T-helper 2 cell treated with Interferon-gamma antibody and Interleukin-4, amounts not matched to agents 100 ng/mL and 5 ng/mL, for 36 hours (primary cell): ENCODE results near the gene VPREB1. TPM values are rescaled to one million over a fixed set of nuclear protein-coding genes. Genes with fewer than 3 reads are reported as not detected.

Source experiments
- intact Hi-C: fragments of 100-400 bp; cut with micrococcal nuclease; formaldehyde crosslinking; loops from one replicate; pipeline ENCODE4 v1.15.1; 2023
- total RNA-seq: library from RNA; stranded (reverse); gene quantifications from 2 replicates; pipeline ENCODE4 v1.2.3, GENCODE V29; 2022

VPREB1 gene, protein sequence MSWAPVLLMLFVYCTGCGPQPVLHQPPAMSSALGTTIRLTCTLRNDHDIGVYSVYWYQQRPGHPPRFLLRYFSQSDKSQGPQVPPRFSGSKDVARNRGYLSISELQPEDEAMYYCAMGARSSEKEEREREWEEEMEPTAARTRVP
- not detected in 2 replicates for total RNA-seq

DNA sequence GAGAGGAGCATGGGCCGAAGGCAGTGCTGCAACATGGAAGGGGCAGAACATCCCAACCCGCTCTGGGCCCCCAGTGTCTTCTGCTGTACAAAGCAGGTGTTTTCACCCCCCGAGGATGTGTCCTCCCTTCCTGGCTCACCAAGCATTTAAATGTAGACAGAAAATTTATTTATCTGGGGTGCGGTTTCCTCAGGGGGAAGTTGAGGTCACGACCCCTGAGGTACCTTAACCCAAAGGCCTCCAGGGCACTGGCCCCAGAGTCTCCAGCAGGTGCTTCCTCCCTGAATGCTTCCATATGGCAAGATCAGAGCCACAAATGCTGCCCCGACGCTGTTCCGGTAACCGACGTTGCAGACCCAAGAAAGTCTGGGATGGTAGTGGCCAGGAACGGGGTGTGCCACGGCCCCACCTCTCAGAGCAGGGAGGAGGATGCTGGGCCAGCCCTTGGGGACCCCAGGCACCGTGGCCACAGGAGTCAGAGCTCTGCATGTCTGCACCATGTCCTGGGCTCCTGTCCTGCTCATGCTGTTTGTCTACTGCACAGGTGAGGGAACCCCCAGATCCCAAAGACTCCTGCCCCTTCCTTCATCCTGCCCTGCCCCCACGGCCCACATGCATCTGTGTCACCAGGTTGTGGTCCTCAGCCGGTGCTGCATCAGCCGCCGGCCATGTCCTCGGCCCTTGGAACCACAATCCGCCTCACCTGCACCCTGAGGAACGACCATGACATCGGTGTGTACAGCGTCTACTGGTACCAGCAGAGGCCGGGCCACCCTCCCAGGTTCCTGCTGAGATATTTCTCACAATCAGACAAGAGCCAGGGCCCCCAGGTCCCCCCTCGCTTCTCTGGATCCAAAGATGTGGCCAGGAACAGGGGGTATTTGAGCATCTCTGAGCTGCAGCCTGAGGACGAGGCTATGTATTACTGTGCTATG, at the start of gene VPREB1:
VPREB1 (plus strand) TSS at position 471 of the 935 bp plus-strand sequence; CDS start at position 499, 28 bp downstream.
- intact Hi-C loops, result no loop called here

DNA sequence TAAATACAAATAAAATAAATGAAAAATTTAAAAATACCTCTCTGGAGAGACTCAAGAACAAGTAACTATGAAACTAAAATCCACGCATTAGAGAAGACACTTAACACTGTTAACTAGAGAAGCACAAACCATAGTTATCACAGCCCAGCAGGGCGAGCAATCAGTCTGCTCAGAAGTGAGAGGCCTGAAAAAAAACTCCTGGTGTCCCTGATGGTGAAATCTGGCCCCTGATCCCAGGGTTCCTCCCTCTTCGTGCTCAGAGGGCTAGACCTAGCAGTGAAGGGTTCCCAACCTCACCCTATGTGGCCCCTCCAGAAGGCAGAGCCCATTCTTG, 49.7 kb upstream of the VPREB1 start:
- intact Hi-C loops, result no loop called here

DNA sequence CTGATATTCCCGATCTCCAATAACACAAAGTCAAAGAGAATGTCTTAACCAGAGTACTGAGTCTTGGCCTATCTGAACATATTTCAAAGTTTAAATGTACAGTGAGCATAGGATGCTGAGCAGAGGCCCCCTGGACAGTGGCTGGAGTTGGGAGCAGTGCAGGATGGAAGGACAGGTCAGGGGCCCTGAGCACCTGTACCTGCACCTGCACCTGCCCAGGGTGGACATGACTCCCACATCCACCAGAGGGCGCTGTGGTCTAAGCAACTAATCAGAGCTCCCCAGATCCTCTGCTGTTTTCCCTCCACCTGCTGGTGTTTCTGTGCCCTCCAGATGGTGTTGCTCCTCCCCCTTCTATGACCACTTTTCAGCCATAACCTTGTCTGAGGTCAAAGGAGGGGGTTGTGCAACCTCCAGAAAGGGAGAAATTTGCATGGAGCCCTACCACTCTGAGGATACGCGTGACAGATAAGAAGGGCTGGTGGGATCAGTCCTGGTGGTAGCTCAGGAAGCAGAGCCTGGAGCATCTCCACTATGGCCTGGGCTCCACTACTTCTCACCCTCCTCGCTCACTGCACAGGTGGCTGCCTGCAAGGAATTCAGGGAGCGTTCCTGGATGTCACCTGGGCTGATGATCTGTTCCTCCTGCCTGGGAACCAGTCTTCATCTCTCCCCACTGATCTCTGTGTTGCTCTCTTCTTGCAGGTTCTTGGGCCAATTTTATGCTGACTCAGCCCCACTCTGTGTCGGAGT, 49.1 kb upstream of the VPREB1 start:
- intact Hi-C loops, result no loop called here

DNA sequence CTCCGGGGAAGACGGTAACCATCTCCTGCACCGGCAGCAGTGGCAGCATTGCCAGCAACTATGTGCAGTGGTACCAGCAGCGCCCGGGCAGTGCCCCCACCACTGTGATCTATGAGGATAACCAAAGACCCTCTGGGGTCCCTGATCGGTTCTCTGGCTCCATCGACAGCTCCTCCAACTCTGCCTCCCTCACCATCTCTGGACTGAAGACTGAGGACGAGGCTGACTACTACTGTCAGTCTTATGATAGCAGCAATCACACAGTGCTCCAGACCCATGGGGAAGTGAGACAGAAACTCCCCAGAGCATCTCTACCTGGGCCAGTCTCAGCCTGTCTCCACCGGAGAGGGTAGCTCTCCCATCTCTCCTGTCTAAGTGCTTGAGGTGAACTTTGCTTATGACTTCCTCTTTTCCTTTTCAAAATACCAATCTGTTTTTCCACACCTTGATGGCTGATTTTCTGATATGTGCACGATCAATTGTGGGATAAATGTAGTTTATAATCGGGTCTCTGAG, 48.5 kb upstream of the VPREB1 start:
- intact Hi-C loops, result no loop called here

DNA sequence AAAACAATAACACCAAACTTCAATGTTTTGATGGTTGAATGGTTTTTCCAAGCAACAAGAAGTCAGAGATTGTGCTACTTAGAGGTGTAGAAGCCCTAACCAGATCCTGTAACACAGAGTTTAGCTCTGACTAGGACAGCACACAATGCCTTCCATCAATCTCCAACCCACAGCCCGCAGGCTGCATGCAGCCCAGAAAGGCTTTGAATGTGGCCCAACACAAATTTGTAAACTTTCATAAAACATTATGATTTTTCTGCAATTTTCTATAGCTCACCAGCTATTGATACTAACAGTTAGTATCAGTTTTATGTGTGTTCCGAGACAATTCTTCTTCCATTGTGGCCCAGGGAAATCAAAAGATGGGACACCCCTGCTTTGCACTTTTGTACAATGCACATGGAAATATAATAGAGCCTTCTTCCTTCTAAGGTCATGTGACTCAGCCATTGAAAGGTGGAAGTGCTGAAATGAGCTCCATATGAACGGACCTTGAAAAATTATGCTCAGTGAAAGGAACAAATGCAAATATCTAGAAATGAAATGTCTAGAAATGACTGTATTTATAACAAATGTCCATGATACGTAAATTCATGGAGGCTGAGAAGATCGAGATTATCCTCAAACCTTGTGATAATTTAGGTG, 47.6 kb upstream of the VPREB1 start:
- intact Hi-C loops, result no loop called here

DNA sequence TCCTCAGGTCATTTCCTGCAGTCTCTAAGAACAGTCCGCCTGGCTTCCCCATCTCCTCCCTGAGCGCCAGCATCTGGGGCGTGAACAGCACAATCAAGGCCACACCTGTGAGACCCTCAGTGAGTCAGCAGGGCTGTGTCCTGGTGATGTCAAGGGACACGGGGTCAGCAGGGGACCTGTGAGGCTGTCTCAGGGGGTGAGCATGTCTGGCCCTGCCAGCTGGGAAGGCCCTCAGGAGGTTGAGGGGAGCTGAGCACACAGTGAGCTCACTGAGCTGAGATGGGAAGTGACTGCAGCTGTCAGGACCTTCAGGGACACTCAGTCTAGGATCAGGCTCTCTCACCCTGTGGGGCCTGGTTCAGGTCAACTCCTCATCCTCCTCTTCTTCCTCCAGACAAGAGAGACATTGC, 46.6 kb upstream of the VPREB1 start:
- intact Hi-C loops, result no loop called here

DNA sequence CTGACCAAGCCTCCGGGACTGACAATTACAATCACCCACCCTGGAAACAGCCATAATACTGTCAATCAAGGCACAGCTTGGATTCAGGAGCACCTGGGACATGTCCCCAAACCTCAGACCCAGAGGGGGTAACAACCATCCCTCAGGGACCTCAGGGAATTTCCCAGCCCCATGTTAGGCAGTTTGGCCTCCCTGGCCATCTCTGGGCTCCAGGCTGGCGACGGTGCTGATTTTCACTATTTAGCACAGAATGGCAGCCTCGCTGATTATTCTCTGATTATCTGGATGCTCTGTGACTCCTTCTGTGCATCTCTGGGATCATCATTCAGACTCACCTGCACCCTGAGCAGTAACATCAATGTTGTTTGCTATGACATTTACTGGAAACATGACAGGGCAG, 45.8 kb upstream of the VPREB1 start:
- intact Hi-C loops, result no loop called here

DNA sequence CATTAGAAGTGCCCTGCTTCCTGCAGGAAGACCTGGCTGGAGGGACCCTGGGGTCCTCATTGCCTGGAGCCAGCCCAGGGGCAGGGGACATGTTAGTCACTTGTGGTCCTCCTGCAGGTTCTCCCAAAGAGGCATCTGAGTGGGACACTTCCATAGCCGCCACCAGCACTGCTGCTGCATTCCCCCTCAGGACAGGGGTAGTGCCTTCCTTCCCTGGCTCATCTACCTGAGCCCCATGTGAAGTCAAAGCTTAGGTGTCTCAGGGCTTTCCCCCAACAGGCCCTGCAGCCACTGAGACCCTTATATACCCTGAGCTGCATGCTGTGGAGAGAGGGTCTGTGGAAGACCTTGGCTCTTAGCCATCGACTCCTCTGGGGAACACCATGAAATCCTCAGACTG, 45.0 kb upstream of the VPREB1 start:
- intact Hi-C loops, result loop anchor here (10.0 kb wide), 2 partner anchors 125 to 225 kb away; no protein-coding TSS in a partner anchor

DNA sequence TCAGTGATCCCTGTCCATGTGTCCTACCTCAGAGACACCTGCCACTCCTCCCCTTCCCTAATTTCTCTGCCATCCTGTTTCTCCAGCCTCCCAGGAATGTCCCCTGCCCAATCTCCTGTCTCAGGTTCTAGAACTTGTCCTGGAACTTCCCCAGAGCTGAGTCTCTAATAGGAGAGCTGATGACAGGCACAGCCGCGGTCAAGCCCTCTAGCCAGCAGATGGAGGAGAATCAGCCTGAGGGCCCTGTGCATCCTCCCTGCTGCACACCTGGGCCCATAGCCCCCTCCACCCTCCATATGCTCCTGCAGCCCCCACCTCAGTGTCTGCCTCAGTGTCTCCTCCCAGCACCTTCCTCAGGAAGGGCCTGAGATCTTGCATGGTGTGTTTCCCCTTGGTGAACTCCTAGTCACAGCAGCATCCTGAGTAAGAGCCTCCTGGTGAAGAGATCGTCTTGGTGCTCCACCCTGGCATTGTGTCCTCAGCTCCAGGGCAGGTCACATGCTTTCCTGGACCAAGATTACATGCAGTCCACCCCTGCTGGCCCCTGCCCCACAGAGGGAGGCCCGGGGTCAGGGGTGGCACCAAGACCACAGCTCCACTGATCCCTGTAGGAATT, 43.9 kb upstream of the VPREB1 start:
- intact Hi-C loops, result loop anchor here (10.0 kb wide), 2 partner anchors 124 to 224 kb away; no protein-coding TSS in a partner anchor

DNA sequence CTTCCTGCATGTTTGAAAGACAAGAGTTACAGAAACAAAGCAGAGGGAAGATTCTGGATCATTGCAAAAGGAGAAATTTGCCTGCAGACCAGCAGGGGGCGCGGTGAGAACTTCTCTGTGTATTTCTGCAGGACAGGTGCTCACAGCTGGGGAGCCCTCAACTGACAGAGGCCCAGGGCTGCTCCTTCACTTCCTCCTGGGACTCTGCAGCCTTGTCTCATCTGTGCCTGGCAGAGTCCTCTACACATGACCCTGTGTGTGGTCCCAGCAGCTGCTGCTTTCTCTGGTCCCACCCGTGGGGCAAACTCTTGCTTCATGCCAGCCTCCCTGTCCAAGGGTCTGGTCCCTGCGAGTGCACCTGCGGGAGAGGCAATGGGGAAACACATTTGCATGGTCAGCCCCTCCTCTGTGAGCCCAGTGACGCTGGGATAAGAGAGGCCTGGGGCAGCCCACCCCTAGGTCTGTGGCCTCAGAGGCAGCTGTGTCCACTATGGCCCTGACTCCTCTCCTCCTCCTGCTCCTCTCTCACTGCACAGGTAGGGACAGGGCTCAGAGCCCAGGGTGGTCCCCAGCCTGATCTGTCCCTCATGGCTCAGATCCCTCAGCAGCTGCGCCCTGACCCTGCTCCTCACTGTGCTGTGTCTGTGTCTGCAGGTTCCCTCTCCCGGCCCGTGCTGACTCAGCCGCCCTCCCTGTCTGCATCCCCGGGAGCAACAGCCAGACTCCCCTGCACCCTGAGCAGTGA, 43.2 kb upstream of the VPREB1 start:
- intact Hi-C loops, result loop anchor here (10.0 kb wide), 2 partner anchors 123 to 223 kb away; no protein-coding TSS in a partner anchor

DNA sequence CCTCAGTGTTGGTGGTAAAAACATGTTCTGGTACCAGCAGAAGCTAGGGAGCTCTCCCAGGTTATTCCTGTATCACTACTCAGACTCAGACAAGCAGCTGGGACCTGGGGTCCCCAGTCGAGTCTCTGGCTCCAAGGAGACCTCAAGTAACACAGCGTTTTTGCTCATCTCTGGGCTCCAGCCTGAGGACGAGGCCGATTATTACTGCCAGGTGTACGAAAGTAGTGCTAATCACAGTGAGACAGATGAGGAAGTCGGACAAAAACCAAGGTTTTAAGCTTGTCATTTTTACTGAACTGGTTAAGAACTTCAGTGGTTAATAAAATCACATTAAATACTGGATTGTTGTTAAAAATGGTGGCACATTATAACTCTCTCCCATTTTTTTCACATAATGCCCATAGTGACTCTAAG, 42.6 kb upstream of the VPREB1 start:
- intact Hi-C loops, result loop anchor here (10.0 kb wide), 2 partner anchors 123 to 223 kb away; no protein-coding TSS in a partner anchor

DNA sequence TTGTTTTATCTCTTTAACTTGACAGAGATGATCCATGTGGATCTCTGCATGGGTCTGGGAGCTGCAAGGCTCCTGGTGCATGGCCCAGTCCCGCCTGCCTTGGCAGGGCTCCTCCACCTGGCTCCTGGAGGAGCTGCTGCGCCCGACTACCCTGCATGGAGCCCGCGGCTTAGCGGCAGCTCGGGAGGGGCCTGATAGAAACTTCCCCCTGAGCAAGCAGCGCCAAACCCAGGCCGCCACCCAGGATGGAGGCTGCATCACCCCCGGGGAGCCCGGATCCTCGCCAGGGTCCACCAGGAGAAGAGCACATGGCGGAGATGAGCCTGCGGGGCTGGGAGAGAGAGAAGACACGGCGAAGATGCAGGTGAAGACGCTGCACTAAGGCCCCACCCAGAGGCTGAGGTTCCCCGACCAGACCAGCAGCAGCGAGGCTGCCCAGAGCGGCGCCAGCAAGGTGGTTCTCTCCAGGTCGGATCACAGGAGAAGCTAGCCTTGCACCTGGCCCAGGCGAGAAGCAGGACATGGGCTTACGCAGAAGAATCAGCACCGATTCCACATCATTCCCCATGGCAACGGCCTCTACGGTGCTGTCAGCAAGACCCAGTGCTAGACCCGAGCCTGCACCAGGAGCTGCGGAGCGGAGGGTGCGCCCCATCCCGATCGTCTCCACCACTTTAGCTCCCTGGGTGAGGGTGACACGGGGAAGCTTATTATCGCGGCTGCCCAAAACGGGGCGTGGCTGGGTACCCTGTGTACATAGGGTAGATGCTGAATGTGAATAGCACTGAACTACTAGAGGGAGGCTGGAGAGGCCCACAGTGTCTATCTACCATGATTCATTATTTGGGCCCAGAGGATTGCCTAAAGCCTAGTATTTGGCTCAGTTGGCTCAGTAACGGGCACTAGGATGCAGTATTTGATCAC, 41.3 kb upstream of the VPREB1 start:
- intact Hi-C loops, result loop anchor here (10.0 kb wide), 2 partner anchors 121 to 221 kb away; no protein-coding TSS in a partner anchor

DNA sequence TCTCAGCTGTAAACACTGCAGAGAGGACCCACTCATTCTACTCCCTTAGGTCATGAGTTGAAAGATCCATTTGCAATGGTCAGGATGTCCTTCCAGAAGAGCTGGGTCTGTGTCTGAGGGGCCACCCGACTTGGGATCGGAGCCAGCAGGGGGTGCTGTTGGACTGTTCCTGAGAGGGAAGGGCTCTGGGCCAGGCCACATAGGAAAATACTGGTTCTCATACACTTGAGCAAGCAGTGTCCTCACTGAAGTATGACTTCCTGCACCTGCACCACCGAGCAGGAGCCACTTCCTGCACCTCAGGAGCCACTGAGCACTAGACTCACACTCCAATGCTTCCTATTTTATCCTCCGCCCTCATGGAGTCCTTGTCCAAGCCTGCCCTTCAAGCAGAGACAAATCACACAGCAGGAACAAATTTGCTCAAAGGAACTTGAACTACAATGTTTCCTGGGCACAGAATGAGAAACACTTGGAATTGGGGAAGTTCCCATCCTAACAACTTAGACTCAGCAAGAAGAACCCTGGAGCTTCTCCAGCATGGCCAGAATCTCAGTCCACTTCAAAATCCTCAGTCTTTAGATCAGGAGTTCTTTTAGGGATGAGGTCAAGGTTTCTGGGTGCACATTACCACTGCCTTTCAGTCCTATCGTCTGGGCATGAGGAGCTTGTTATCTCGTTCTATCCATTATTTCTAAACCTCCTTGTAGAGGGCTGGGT, 36.6 kb upstream of the VPREB1 start:
- intact Hi-C loops, result loop anchor here (1.0 to 10.0 kb wide), 4 partner anchors 27 to 217 kb away; no protein-coding TSS in a partner anchor

DNA sequence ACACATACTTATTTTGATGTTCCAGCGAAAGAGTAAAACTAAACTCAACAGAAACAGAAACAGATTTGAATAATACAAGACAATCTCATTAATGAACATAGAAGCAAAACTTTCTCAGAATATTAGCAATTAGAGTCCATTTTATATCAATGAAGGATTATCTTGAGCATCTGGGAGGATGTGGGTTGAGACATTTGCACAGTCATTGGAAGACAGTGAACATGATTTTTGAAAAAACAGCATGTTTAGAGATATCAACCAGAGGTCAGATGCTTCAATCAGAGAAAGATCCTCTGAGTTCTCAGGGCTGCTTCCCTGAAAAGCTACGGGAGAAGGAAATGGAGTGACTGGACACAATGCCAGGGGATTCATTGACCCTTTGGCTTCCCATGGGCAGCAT, 35.9 kb upstream of the VPREB1 start:
- intact Hi-C loops, result loop anchor here (1.0 to 10.0 kb wide), 4 partner anchors 27 to 216 kb away; no protein-coding TSS in a partner anchor

DNA sequence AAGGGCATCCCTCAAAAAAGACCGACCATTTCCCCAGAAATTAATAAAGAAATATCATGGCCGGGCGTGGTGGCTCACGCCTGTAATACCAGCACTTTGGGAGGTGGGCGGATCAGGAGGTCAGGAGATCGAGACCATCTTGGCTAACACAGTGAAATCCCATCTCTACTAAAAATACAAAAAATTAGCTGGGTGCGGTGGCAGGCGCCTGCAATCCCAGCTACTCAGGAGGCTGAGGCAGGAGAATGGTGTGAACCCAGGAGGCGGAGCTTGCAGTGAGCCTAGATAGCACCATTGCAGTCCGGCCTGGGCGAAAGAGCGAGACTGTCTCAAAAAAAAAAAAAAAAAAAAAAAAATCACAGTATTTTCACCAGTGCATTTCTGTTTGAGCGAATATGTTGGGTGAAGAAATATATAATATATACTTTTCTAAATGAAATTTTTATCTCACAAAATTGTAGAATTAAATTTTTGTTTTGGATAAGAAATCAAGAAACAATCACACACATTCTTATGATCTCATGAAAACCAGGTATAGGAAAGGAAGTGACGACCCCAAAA, 35.4 kb upstream of the VPREB1 start:
- intact Hi-C loops, result loop anchor here (10.0 kb wide), 2 partner anchors 116 to 216 kb away; no protein-coding TSS in a partner anchor

DNA sequence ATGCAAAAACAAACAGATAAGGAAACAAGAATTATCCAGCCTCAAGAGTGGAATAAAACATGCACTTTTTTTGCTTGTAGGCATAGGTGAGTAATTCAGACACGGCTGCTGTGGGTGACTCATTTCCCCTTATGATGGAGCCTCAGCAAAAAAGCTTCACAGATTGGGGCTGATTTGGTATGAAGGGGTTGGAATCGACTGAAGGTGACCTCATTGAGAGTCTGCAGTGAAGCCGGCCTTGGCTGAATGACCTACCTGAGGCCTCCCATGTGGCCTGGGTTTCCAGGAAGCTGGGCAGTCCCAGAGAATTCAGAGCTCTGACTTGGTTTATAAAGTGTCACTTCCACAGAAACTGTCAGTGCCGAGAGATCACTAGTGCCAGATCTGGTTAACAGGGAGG, 34.2 kb upstream of the VPREB1 start:
- intact Hi-C loops, result no loop called here
